RPMI8226 (cell line): ENCODE results near the gene SH3BGRL3.
"Not testable (repeated sequence)": the region's sequence is repeated elsewhere in the genome, so short reads cannot be mapped to it uniquely, and the experiment has no call there.

Source experiments
- DNase-seq: peaks from one replicate; pipeline ENCODE4 v3.0.0-alpha.2; 2015

The SH3BGRL3 gene

DNA sequence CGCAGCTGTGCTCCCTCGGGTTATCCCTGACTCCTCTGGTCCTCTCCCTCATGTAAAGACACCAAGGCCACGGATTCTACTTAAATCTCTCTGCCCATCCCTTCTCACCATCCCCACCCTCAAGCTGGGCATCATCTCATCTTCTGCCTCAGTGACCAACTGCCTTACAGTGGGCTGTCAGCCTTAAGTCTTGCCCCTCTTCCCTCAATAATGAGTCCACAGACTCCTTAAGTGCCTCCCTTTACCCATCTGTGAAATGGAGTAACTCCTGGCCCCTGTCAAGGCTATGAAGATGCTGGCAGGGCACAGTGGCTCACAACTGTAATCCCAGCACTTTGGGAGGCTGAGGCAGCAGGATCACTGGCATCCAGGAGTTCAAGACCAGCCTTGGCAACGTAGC, 12.1 kb downstream of the SH3BGRL3 start:
- no peak for DNase-seq

DNA sequence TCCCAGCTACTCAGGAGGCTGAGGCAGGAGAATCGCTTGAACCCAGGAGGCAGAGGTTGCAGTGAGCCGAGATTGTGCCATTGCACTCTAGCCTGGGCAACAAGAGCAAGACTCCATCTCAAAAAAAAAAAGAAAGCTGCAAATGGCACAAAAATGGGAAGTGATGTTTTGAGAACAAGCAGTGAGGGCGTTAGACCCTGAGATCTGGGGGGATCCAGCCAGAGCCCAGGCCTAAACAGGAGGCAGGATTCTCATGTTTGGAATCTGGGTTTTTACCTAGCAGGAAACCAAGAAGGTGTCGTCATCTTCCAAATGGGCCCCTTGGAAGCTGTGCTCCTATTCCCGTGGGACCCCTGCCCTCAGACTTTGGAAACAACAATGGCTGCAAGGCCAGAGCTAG, 12.8 kb downstream of the SH3BGRL3 start:
- DNase-seq = not testable (repeated sequence)

- DNase-seq = no peak
These were observed 14.1 kb downstream of the SH3BGRL3 start for GRCh38 chr1:26293911-26294463.

DNA sequence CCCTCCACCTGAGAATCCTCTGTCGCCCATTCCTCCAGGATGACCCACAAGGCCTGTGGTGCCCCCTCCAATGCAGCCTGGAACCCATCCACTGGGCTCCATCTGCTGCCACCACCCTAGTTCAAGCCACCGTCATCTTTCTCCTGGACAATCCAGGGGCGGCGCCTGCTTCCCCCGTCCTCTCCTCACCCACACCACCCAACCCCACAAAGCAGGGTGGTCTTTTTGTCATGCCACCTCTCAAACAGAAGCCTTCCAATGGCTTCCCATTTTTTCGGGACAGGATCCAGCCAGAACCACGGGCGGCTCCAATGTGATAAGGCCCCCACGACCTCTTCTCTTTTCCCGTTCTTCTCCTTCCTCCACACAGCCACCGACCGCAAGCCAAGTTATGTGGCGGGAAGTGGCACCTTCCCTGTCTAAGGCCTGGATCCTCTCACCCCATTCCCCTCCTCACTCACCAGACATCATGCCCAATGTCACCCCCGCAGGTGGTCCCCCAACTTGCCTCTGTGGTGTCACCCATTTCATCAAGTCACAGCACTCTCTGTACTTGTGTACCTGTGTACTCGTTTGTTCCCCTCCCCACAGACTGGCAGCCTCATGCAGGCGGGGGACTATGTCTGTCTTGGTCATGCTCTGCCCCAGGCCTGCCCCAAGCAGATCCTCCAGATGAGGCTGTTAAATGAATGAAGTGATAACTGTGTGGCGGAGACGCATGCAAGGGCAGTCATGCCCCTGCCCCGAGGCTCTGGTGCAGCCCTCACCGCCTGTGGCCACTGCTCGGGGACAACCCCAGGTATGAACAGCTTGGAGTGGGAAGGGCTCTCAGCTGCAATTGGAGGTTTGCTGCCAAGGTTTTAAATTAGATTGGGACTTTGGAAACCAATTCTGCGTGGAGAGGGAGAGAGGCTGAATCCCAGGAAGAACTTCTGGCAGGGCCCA, 15.6 kb downstream of the SH3BGRL3 start:
- DNase-seq = no peak

GRCh38 chr1:26296340-26297056, 16.6 kb downstream of the SH3BGRL3 start:
- no peak for DNase-seq

DNA sequence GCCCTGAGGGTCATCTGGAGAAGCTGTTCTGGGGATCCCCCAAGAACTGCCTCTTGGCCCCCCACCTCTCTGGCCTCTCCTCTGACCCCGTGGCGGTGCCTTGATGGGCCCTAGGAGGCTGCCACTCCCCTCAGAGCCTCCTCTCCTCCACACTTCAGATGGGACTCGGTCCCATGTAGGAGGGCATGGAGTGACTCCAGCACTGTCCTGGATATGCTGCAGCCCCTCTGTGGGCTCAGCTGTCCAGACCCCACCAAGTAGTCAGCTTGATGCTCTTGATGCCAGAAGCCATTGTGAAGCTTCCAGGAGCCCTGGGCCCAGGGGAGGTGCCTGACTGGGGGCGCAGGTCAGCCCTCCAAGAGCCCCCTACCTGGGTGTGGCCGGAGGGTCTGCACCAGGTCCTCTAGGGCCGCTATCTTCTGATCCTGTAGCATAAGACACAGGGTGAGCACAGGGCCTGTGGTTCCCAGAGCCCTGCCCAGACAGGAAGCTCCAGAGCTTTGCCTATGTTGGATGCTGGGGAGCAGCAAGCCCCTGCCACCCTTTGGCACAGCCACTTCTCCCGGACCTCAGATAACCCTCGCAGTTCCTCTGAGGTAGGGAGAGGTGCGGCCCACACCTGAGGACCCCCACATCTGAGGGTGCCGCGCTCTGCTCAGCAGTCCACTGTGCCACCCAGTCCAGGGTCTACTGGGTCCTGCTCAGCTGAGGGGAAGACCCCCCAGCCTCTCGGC, 17.3 kb downstream of the SH3BGRL3 start:
- no peak for DNase-seq

DNA sequence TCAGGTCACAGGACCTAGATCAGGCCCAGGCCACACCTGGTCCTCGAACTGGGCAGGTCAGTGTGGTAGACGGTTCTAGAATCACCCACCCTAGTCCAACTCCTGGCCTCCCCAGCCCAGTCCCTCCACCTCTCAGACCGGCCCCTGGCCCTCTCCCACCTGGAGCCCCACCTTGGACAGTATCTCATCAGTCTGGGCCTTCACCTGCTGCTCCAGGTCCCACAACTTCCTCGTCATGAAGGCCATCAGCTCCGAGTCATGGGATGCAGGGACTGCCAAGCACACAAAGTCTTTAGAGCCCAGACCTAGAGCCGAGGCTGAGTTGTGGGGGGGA, 17.9 kb downstream of the SH3BGRL3 start:
- DNase-seq = no peak

GRCh38 chr1:26300578-26301275, 20.8 kb downstream of the SH3BGRL3 start:
- no peak for DNase-seq

DNA sequence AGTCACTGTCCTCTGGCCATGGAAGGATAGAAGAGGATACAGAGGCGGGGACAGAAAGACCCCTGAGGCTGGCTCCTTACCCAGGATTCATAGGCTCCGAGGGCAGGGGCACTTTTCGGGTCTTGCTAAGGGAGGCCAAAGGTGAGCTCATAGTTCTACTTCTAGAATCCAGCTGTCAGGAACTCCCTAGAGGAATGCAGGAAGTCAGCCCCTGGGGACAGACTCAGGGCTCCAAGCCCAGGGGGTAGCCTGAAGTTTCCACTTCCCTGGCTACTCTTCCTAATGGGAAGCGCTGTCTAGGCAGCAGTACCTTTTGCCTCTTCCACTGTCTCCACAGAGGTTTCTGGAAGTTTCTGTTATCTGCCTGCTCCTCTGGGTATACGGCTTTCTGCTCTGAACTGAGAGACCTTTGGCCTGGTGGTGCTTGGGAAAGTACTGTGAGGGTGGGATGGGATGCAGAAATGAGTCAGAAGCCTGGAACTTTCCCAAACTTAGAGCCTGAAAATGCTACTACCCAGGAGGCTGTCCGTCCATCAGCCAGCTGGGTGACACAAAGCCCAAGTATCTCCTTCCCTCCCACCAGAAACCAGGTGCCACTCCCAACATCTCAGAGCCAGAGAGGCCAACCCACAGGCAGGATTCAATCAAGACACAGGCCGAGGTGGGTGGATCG, 23.0 kb downstream of the SH3BGRL3 start:
- DNase-seq = no peak

- DNase-seq = no peak
These were observed 25.9 kb downstream of the SH3BGRL3 start for GRCh38 chr1:26305667-26306289.

DNA sequence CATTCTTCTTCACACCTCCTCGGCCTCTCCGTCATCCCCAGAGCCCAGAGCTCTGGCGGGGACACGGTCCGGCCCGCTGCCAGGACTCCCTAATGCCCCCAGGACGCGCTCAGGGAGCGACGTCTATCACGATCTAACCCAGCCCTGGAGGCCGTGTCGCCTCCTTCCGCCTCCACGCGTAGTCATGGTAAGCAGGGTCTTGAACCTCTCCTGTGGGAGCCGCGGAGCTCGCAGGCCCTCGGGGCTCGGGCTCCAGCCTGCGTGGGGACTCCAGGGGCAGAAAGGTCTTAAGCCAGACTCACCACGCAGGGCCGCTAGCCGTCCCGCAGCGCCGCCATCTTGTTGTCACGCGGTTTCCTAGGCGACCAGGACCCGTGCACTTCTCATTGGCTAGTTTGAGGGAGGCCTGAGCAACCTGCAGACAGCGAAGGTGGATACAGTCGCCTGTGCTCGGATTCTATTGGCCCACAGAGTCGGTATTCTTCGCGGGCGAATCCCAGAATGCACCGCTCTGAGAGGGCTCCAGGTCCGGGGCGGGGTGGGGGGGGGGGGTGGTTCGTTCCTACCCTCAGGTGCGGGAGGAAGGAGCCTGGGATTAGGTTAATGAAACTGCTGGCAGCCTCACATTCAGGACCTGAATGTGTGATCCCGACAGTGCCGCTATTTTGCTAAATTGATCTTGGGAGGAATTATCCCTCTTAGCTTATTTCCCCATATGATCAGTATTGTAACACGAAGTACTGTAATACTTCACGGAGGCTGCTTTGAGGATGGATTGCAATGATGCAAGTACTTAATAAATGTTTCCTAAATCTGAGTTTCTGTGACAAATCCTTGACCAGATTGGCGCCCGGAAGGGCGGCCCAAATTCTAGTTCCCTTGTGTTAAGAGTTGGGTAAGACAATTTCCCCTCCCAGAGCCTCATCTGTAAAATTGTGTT, 26.7 kb downstream of the SH3BGRL3 start, which contains the start of gene UBXN11:
UBXN11 (minus strand) TSS at position 347 of the 940 bp plus-strand sequence. CDS start 3,753 bp downstream, outside the sequence.
- DNase-seq = peak; percentile 98

DNA sequence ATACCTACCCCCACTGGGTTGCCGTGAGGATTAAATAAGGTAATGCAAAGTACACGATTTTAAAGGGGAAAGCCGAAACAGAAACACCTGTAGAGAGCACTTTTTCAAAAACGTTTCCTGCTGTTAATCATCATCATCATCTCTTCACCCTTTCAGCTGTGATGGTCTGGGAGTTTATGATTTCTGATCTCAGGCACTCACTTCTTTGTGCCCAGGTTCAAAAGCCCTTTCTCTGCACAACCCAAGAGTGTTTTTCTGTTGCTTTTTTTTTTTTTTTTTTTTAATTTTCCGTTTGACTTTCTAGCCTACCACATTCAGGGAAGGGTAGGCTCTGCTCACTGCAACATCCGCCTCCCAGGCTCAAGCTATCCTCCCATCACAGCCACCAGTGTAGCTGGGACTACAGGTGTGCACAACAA, 27.5 kb downstream of the SH3BGRL3 start:
- peak; percentile 72 for DNase-seq

DNA sequence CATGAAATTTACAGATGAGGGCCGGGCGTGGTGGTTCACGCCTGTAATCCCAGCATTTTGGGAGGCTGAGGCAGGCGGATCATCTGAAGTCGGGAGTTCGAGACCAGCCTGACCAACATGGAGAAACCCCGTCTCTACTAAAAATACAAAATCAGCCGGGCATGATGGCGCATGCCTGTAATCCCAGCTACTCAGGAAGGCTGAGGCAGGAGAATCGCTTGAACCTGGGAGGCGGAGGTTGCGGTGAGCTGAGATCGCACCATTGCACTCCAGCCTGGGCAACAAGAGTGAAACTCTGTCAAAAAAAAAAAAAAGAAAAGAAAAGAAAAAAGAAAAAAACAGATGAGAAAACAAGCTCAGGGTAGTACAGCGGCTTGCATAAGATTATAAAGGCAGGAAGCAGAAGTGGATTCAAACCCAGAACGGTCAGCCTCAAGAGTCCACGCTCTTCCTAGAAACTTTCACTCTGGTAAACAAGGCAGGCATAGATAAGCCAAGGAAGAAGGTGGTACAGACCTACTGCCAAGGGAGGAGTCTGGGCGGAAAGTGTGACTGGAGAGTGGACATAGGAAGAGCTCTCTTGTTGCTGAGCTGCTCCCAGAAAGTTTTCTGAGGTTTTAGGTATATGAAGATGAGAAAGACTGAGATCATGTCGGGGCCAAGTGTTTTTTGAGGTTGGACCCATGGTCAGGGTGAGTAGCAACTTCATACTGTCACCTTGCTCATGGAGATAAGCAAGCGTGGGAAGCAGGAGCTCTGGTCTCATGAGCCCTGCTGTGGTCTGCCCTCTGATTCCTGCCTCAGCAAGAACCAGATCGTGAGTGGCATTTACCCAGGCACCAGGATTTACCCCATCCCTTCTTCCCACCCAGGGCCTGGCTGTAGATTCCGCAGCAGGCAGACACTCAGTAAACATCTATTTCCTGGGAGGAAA, 28.3 kb downstream of the SH3BGRL3 start:
- DNase-seq = not testable (repeated sequence)

GRCh38 chr1:26314501-26314900, 34.6 kb downstream of the SH3BGRL3 start:
- no peak for DNase-seq

DNA sequence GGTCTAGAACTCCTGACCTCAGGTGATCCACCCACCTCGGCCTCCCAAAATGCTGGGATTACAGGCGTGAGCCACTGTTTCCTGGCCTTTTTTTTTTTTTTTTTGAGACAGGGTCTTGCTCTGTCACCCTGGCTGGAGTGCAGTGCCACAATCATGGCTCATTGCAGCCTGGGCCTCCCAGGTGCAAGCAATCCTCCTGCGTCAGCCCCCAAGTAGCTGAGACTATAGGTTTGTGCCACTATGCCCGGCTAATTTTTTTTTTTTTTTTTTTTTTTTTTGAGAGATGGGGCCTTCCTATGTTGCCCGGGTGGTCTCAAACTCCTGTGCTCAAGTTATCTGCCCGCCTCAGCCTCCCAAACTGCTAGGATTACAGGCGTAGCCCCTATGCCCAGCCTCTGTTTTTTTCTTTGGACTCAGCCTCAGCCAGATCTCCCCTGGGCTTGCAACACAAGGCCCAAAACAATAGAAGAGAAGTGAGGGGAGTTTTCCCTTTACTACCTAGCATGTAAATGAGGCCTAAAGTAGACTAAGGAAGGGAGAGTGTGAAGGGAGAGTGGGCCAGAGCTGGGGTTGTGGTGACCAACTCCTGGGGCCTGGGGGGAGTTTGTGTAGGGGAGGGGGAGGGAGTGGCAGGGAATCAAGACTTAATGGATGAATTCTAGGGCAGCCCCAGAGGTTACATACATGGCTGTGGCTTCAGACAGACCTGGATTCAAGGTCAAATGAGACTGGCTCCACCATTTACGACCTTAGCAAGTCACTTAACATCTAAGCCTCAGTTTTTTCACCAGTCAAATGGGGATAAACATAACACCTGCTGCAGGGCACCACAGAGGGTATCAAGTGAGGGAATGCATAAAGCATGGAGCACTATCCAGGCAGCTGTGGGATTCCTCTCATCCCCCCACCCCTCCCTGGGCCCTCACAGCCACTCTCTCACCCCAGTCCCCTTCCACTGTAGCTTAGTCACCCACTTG, 36.3 kb downstream of the SH3BGRL3 start:
- DNase-seq = no peak

DNA sequence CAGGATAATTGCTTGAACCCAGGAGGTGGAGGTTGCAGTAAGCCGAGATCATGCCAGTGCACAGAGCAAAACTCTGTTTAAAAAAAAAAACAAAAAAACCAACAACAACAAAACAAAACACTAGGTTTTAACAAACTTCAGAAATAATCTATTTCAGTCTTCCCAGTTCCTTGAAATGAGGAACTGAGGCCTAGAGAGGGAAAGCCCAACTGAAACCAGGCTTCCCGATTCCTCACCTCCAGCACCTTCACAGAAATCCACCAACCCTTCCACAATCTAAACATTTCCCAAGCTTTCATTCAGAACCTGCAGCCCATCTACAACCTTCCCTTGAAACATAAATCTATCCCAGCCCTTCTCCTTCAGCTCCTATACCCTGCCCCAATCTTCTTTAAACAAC, 37.3 kb downstream of the SH3BGRL3 start:
- DNase-seq = no peak

DNA sequence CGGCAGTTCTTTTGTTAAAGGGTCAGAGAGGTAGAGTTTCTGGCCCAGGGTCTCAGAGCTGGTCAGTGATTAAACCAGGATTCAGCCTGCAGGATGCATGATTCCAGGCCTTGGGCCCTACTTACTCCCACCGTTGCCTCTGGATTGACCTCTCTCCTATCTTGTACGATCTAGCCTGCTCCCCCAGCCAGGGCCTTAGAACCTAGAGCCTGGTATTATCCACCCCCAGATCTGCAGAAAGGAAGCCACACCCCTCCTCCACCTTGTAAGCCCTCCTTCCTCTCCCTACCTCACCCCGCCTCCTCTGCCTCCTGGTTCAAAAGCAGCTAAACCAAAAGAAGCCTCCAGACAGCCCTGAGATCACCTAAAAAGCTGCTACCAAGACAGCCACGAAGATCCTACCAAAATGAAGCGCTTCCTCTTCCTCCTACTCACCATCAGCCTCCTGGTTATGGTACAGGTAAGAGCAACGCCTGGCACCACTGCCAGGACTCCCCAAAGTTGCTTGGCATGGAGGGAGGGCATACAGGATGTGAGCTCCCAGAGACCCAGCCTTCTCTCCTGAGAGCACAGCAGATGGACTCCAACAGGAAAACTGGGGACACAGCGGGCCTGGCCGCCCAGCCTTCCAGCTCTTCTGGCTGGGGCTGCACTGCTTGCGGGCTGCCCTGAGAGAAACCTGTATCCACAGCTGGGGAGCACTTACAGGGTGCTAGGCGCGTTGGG, 37.9 kb downstream of the SH3BGRL3 start, which contains the start of gene CD52:
CD52 (plus strand) TSS at position 347 of the 726 bp plus-strand sequence; CDS start at position 407, 60 bp downstream.
- DNase-seq = no peak
